Endothelial cell of umbilical vein (primary cell): ENCODE results near the gene DDIT3. TPM values are rescaled to one million over a fixed set of nuclear protein-coding genes. Genes with fewer than 3 reads are reported as not detected.

ENCODE experiments used
- BruUV-seq: library from RNA; stranded (reverse); fragments of 400-500 nt; replicated peaks from 2 replicates; lab custom pipeline; 2021; lab: Mats Ljungman, UMichigan
- CTCF ChIA-PET: fragments of 300-600, 350-600 bp; sonication (Branson Sonifier 250); formaldehyde crosslinking; loops from one replicate; lab custom pipeline; 2021; ENCODE audit warnings: antibody characterized with exemption, inconsistent platforms; lab: Charles Lee
- POLR2A ChIA-PET: fragments of 300-600, 350-600 bp; sonication (Branson Sonifier 250); formaldehyde crosslinking; loops from one replicate; lab custom pipeline; 2021; ENCODE audit warnings: antibody characterized with exemption, inconsistent platforms; lab: Charles Lee
- DNase-seq: peaks from one replicate; pipeline ENCODE4 v3.0.0-alpha.2; 2011; ENCODE audit warnings: low read depth, low spot score
- FAIRE-seq: peaks from 2 replicates; lab custom pipeline; 2011; peaks lifted over from hg19 to GRCh38; lab: Jason Lieb, UNC
- H2AFZ ChIP-seq: 2 replicates; pipeline ENCODE4 v1.6.0; 2012; ENCODE audit warnings: low read depth, low read length, control low read depth, inconsistent platforms
- H3K27ac ChIP-seq: 2 replicates; pipeline ENCODE4 v1.5.1; 2011; ENCODE audit warnings: low read depth, mild to moderate bottlenecking, control low read depth, low read length, moderate library complexity; ENCODE audit not compliant: insufficient read depth
- H3K27me3 ChIP-seq, 2 experiments: 2 replicates each; pipeline versions ENCODE4 v1.6.0 to v1.6.1; 2011; ENCODE audit warnings: low read length in 2 of 2, mixed read lengths in 1 of 2; ENCODE audit not compliant: control insufficient read depth in 2 of 2, insufficient read depth in 2 of 2
- H3K36me3 ChIP-seq, 2 experiments: 2 replicates in 1 of 2; 3 replicates in 1 of 2; pipeline ENCODE4 v1.5.1; 2011; ENCODE audit warnings: low read length in 2 of 2, mild to moderate bottlenecking in 1 of 2, moderate library complexity in 1 of 2; ENCODE audit not compliant: control insufficient read depth in 2 of 2, insufficient read depth in 2 of 2; ENCODE audit errors: extremely low read depth in 1 of 2
- H3K4me1 ChIP-seq: 3 replicates; pipeline ENCODE4 v1.5.1; 2011; ENCODE audit warnings: mild to moderate bottlenecking, low read length; ENCODE audit not compliant: control insufficient read depth, insufficient read depth; ENCODE audit errors: extremely low read depth
- H3K4me2 ChIP-seq: 2 replicates; pipeline ENCODE4 v1.6.1; 2011; ENCODE audit warnings: low read length, control low read depth, mixed read lengths; ENCODE audit not compliant: insufficient read depth
- H3K4me3 ChIP-seq, 3 experiments: fragments of 200-600 bp in 1 of 3; sonication (generic), shearing (Covaris generic) in 1 of 3; replicated peaks in 1 of 3; 2 replicates each; pipeline ENCODE4 v1.5.1; 2011 to 2016; ENCODE audit warnings: control low read depth in 3 of 3, low read length in 3 of 3, mild to moderate bottlenecking in 2 of 3, inconsistent platforms in 1 of 3, low read depth in 1 of 3, moderate library complexity in 1 of 3; ENCODE audit not compliant: insufficient read depth in 1 of 3
- H3K79me2 ChIP-seq: 2 replicates; pipeline ENCODE4 v1.6.0; 2012; ENCODE audit warnings: low read length, inconsistent platforms; ENCODE audit not compliant: control insufficient read depth, insufficient read depth
- H3K9ac ChIP-seq: replicated peaks from 2 replicates; pipeline ENCODE3; 2011; ENCODE audit warnings: low read length, control low read depth; ENCODE audit not compliant: insufficient read depth; ENCODE audit errors: extremely low read depth
- H3K9me1 ChIP-seq: replicated peaks from 3 replicates; pipeline ENCODE4 v1.6.0; 2011; ENCODE audit warnings: mild to moderate bottlenecking, low read length; ENCODE audit not compliant: control insufficient read depth, insufficient read depth; ENCODE audit errors: extremely low read depth
- H3K9me3 ChIP-seq: replicated peaks from 2 replicates; pipeline ENCODE4 v1.5.1; 2012; ENCODE audit warnings: low read length, inconsistent platforms; ENCODE audit not compliant: control insufficient read depth, insufficient read depth
- H4K20me1 ChIP-seq: replicated peaks from 2 replicates; pipeline ENCODE3; 2011; ENCODE audit warnings: mild to moderate bottlenecking, low read length; ENCODE audit not compliant: control insufficient read depth, insufficient read depth; ENCODE audit errors: extremely low read depth
- CTCF ChIP-seq, 2 donors: IDR thresholded peaks; 1 replicate in 1 of 2; 2 replicates in 1 of 2; pipeline ENCODE4 v1.5.1; 2011; ENCODE audit warnings: low read length in 2 of 2, mild to moderate bottlenecking in 2 of 2, moderate library complexity in 2 of 2, control low read depth in 1 of 2, inconsistent platforms in 1 of 2, low read depth in 1 of 2; ENCODE audit not compliant: insufficient read depth in 1 of 2; ENCODE audit errors: extremely low read depth in 1 of 2
- EZH2 ChIP-seq: IDR thresholded peaks from 2 replicates; pipeline ENCODE4 v1.6.1; 2012; ENCODE audit warnings: borderline replicate concordance, low read depth, mild to moderate bottlenecking, moderate library complexity, low read length, inconsistent platforms; ENCODE audit not compliant: severe bottlenecking
- FOS ChIP-seq: IDR thresholded peaks from 2 replicates; pipeline ENCODE4 v1.6.1; 2011; ENCODE audit warnings: mild to moderate bottlenecking, low read length, moderate library complexity, borderline replicate concordance; ENCODE audit not compliant: insufficient read depth
- GATA2 ChIP-seq: IDR thresholded peaks from 2 replicates; pipeline ENCODE4 v1.7.0; 2011; ENCODE audit warnings: low read depth, mild to moderate bottlenecking, moderate library complexity, mixed read lengths, low read length; ENCODE audit not compliant: insufficient read length, insufficient read depth
- JUN ChIP-seq: IDR thresholded peaks from 2 replicates; pipeline ENCODE4 v1.6.1; 2011; ENCODE audit warnings: borderline replicate concordance, low read depth; ENCODE audit not compliant: insufficient read length, insufficient read depth
- MAX ChIP-seq: IDR thresholded peaks from 2 replicates; pipeline ENCODE4 v1.6.1; 2011; ENCODE audit not compliant: insufficient read depth, insufficient read length
- MYC ChIP-seq: IDR thresholded peaks from one replicate; pipeline ENCODE4 v1.6.1; 2011; ENCODE audit warnings: mild to moderate bottlenecking, low read depth, low read length
- POLR2A ChIP-seq: IDR thresholded peaks from 2 replicates; pipeline ENCODE4 v1.6.1; 2012; ENCODE audit warnings: low read depth, mild to moderate bottlenecking, control low read depth, low read length
- POLR2AphosphoS5 ChIP-seq: IDR thresholded peaks from 2 replicates; pipeline ENCODE4 v1.6.1; 2012; ENCODE audit warnings: low read depth, mild to moderate bottlenecking, control low read depth, low read length, moderate library complexity; ENCODE audit not compliant: insufficient read depth
- dilution Hi-C: fragments of 300-500 bp; cut with MboI; formaldehyde crosslinking; loops from one replicate; pipeline ENCODE4 v1.15.0; 2019; ENCODE audit warnings: low sequenced_read_pairs; ENCODE audit not compliant: extremely low pct_ligation_motif_present
- intact Hi-C: fragments of 100-400 bp; cut with micrococcal nuclease; formaldehyde crosslinking; loops from one replicate; pipeline ENCODE4 v1.10.0; 2022
- polyA plus RNA-seq, 4 experiments: library from polyadenylated mRNA; depleted of rRNA in 3 of 4; stranded (reverse) in 3 of 4; unstranded in 1 of 4; fragments of >200 nt; gene quantifications; 2 replicates each; pipeline versions ENCODE4 v1.2.1 to v1.2.3, GENCODE V29; 2011 to 2012; ENCODE audit warnings: missing spikeins in 1 of 4
- total RNA-seq: library from RNA; stranded (reverse); gene quantifications from 2 replicates; pipeline ENCODE4 v1.2.3, GENCODE V29; 2021

The DDIT3 gene
- total and polyA plus RNA-seq, 2 donors (not counting 3 experiments of a cell fraction or from before 2014, with no cell fraction given), result 13.7 to 22.0 TPM

- no peak overlapping the region for H3K4me3 ChIP-seq
- H3K79me2 ChIP-seq, result peaks cover 19% of the 10 kb centered on the region
- H3K27me3 ChIP-seq, result no peaks in the 10 kb centered on the region
- ChIA-PET POLR2A (no interaction called here), CTCF (interaction anchor here (0.9 kb wide), 1 partner anchor 9 kb away, joined by 3 read pairs; no protein-coding TSS in a partner anchor)
- intact Hi-C loops, result no loop called here
- dilution Hi-C loops, result no loop called here
- H3K9ac ChIP-seq, result no peak overlapping the region
- H3K27ac ChIP-seq, result no peak overlapping the region
- H3K9me1 ChIP-seq, result no peaks in the 10 kb centered on the region
- H3K4me1 ChIP-seq, result peaks cover 14% of the 10 kb centered on the region
- no peak for TF ChIP-seq CTCF (IDR thresholded peaks at IDR 0.05; ENCODE audit: extremely low read depth in 1 of 2, insufficient read depth in 1 of 2, low read depth in 1 of 2, low read length in 2 of 2)
- no peak for TF ChIP-seq EZH2
- no peak for TF ChIP-seq MYC
- TF ChIP-seq POLR2AphosphoS5, result no peak
- TF ChIP-seq FOS, result no peak
- no peak for TF ChIP-seq JUN
- no peak for TF ChIP-seq MAX
- TF ChIP-seq GATA2, result no peak
- no peak for TF ChIP-seq POLR2A
- BruUV-seq, result no TSS peak
- DNase-seq (no peak), FAIRE-seq (no peak)
- H2AFZ ChIP-seq, result no peak overlapping the region
- peaks cover 27 to 55% of the 10 kb centered on the region in 2 experiments for H3K36me3 ChIP-seq
- no peaks in the 10 kb centered on the region for H4K20me1 ChIP-seq
- H3K4me2 ChIP-seq, result no peak overlapping the region
- no peaks in the 10 kb centered on the region for H3K9me3 ChIP-seq
Measured at GRCh38 chr12:57528176-57528575, 7.9 kb upstream of the DDIT3 start.
